WTC11 (cell line): Measurements from ENCODE around the gene APPBP2.

Experiments
- CBFB ChIP-seq: sonication (generic); formaldehyde crosslinking; IDR thresholded peaks from 2 replicates; pipeline ENCODE4 v1.8.1; 2022; ENCODE audit warnings: mild to moderate bottlenecking, low read depth, missing genetic modification reagents
- ESRRA ChIP-seq: sonication (generic); formaldehyde crosslinking; IDR thresholded peaks from 2 replicates; pipeline ENCODE4 v1.8.1; 2022; ENCODE audit warnings: mild to moderate bottlenecking, missing genetic modification reagents, borderline replicate concordance
- FOXJ3 ChIP-seq: sonication (generic); formaldehyde crosslinking; IDR thresholded peaks from 2 replicates; pipeline ENCODE4 v1.9.0; 2021; ENCODE audit warnings: missing genetic modification reagents, mild to moderate bottlenecking, borderline replicate concordance
- HMGA2 ChIP-seq: fragments of 250-450 bp; sonication (Bioruptor Pico); IDR thresholded peaks from 2 replicates; pipeline ENCODE4 v1.4.0; 2021; ENCODE audit warnings: mild to moderate bottlenecking, moderate library complexity
- NR1H2 ChIP-seq: sonication (generic); formaldehyde crosslinking; IDR thresholded peaks from 2 replicates; pipeline ENCODE4 v1.9.0; 2021; ENCODE audit warnings: mild to moderate bottlenecking, moderate library complexity, missing genetic modification reagents
- SMAD4 ChIP-seq: sonication (generic); formaldehyde crosslinking; IDR thresholded peaks from 2 replicates; pipeline ENCODE4 v1.8.0; 2022; ENCODE audit warnings: mild to moderate bottlenecking, missing genetic modification reagents
- SP1 ChIP-seq: sonication (generic); formaldehyde crosslinking; conservative IDR thresholded peaks from 2 replicates; pipeline ENCODE4 v1.8.1; 2022; ENCODE audit warnings: missing genetic modification reagents
- TCF7 ChIP-seq: sonication (generic); formaldehyde crosslinking; IDR thresholded peaks from 2 replicates; pipeline ENCODE4 v1.8.0; 2022; ENCODE audit warnings: mild to moderate bottlenecking, low read depth, missing genetic modification reagents, moderate library complexity
- TF ChIP-seq, protein P1 (sequence below): fragments of 200-600 bp; IDR thresholded peaks from 2 replicates; pipeline ENCODE4 v1.8.0; 2022; ENCODE audit warnings: antibody characterized with exemption
- TF ChIP-seq, protein P2 (sequence below): sonication (generic); formaldehyde crosslinking; IDR thresholded peaks from 2 replicates; pipeline ENCODE4 v1.8.1; 2023; ENCODE audit warnings: mild to moderate bottlenecking, moderate library complexity, missing genetic modification reagents
- TF ChIP-seq, protein P3 (sequence below): sonication (generic); formaldehyde crosslinking; IDR thresholded peaks from 2 replicates; pipeline ENCODE4 v1.8.0; 2022; ENCODE audit warnings: mild to moderate bottlenecking, missing genetic modification reagents
- TF ChIP-seq, protein P4 (sequence below): sonication (generic); formaldehyde crosslinking; IDR thresholded peaks from 2 replicates; pipeline ENCODE4 v1.8.1; 2022; ENCODE audit warnings: mild to moderate bottlenecking, missing genetic modification reagents, moderate library complexity, borderline replicate concordance

DNA sequence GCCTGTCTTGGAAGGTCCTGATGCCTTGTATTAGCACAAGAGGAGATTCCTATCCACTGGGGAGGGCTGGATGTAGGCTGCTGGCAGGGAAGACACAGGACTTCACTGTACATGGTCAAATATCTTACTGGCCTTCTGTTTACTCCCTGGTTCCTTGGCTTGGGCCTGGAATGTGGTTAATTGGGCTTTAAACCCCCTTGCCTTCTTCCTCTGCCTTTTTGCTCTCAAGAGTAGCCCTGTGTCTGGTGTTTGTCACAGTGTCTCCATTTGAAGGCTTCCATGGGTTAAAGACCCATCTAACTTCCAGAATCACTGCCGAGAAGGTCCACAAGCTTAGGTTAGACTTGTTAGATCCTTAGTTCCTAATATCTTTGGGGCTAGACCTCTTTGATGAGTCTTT lies 110.9 kb downstream of the APPBP2 start:
- TF ChIP-seq, protein P1, sequence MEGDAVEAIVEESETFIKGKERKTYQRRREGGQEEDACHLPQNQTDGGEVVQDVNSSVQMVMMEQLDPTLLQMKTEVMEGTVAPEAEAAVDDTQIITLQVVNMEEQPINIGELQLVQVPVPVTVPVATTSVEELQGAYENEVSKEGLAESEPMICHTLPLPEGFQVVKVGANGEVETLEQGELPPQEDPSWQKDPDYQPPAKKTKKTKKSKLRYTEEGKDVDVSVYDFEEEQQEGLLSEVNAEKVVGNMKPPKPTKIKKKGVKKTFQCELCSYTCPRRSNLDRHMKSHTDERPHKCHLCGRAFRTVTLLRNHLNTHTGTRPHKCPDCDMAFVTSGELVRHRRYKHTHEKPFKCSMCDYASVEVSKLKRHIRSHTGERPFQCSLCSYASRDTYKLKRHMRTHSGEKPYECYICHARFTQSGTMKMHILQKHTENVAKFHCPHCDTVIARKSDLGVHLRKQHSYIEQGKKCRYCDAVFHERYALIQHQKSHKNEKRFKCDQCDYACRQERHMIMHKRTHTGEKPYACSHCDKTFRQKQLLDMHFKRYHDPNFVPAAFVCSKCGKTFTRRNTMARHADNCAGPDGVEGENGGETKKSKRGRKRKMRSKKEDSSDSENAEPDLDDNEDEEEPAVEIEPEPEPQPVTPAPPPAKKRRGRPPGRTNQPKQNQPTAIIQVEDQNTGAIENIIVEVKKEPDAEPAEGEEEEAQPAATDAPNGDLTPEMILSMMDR: no peak
- TF ChIP-seq FOXJ3 (CRISPR knock-in tag) (no peak), NR1H2 (CRISPR knock-in tag) (no peak), SP1 (CRISPR knock-in tag) (no peak), TCF7 (no peak), ESRRA (CRISPR knock-in tag) (no peak), CBFB (no peak), SMAD4 (CRISPR knock-in tag) (no peak), HMGA2 (CRISPR knock-in tag) (no peak)
- TF ChIP-seq, protein P2, sequence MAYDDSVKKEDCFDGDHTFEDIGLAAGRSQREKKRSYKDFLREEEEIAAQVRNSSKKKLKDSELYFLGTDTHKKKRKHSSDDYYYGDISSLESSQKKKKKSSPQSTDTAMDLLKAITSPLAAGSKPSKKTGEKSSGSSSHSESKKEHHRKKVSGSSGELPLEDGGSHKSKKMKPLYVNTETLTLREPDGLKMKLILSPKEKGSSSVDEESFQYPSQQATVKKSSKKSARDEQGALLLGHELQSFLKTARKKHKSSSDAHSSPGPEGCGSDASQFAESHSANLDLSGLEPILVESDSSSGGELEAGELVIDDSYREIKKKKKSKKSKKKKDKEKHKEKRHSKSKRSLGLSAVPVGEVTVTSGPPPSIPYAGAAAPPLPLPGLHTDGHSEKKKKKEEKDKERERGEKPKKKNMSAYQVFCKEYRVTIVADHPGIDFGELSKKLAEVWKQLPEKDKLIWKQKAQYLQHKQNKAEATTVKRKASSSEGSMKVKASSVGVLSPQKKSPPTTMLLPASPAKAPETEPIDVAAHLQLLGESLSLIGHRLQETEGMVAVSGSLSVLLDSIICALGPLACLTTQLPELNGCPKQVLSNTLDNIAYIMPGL (CRISPR knock-in tag): no peak
- TF ChIP-seq, protein P3, sequence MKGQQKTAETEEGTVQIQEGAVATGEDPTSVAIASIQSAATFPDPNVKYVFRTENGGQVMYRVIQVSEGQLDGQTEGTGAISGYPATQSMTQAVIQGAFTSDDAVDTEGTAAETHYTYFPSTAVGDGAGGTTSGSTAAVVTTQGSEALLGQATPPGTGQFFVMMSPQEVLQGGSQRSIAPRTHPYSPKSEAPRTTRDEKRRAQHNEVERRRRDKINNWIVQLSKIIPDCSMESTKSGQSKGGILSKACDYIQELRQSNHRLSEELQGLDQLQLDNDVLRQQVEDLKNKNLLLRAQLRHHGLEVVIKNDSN: no peak
- TF ChIP-seq, protein P4, sequence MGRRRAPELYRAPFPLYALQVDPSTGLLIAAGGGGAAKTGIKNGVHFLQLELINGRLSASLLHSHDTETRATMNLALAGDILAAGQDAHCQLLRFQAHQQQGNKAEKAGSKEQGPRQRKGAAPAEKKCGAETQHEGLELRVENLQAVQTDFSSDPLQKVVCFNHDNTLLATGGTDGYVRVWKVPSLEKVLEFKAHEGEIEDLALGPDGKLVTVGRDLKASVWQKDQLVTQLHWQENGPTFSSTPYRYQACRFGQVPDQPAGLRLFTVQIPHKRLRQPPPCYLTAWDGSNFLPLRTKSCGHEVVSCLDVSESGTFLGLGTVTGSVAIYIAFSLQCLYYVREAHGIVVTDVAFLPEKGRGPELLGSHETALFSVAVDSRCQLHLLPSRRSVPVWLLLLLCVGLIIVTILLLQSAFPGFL (CRISPR knock-in tag): no peak
